Esophagus squamous epithelium (tissue), 4 donors: ENCODE results near the gene UGT1A6.

Experiments used
- POLR2A ChIP-seq, 4 donors: fragments of 450-650 bp; IDR thresholded peaks; one replicate each; pipeline ENCODE4 v1.6.1; 2017; ENCODE audit warnings: antibody characterized with exemption in 4 of 4, mild to moderate bottlenecking in 4 of 4, moderate library complexity in 3 of 4
- TF ChIP-seq, protein P1 (sequence below), 6 experiments: fragments of 450-650 bp in 4 of 6; fragments of 200-600 bp in 2 of 6; sonication (generic) in 2 of 6; IDR thresholded peaks; one replicate each; pipeline ENCODE4 v1.5.1; 2016 to 2019; ENCODE audit warnings: antibody characterized with exemption in 6 of 6, mild to moderate bottlenecking in 4 of 6, moderate library complexity in 4 of 6

GRCh38 chr2:233643128-233643527 is 49.6 kb upstream of the UGT1A6 start:
- TF ChIP-seq, protein P1, sequence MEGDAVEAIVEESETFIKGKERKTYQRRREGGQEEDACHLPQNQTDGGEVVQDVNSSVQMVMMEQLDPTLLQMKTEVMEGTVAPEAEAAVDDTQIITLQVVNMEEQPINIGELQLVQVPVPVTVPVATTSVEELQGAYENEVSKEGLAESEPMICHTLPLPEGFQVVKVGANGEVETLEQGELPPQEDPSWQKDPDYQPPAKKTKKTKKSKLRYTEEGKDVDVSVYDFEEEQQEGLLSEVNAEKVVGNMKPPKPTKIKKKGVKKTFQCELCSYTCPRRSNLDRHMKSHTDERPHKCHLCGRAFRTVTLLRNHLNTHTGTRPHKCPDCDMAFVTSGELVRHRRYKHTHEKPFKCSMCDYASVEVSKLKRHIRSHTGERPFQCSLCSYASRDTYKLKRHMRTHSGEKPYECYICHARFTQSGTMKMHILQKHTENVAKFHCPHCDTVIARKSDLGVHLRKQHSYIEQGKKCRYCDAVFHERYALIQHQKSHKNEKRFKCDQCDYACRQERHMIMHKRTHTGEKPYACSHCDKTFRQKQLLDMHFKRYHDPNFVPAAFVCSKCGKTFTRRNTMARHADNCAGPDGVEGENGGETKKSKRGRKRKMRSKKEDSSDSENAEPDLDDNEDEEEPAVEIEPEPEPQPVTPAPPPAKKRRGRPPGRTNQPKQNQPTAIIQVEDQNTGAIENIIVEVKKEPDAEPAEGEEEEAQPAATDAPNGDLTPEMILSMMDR (IDR thresholded peaks at IDR 0.05) = peak in 4 of 6 experiments; percentile 19 to 56 (median 27)
- TF ChIP-seq POLR2A (IDR thresholded peaks at IDR 0.05) = no peak
